K562 (cell line): Measurements from ENCODE around the gene FAM187B. TPM values are rescaled to one million over a fixed set of nuclear protein-coding genes. Genes with fewer than 3 reads are reported as not detected.

Experiments
- BCOR ChIP-seq: fragments of 450-650 bp; IDR thresholded peaks from 2 replicates; pipeline ENCODE4 v1.6.1; 2016
- CAMTA2 ChIP-seq: fragments of 250-450 bp; sonication (Bioruptor Pico); conservative IDR thresholded peaks from 2 replicates; pipeline ENCODE4 v1.5.1; 2022
- FIP1L1 ChIP-seq: fragments of 200-400 bp; formaldehyde crosslinking; IDR thresholded peaks from 2 replicates; pipeline ENCODE4 v1.6.1; 2018; ENCODE audit warnings: mild to moderate bottlenecking, low read depth, low read length; ENCODE audit not compliant: poor library complexity, severe bottlenecking
- polyA plus RNA-seq, 8 experiments: library from polyadenylated mRNA; depleted of rRNA in 4 of 8; stranded (reverse) in 5 of 8; unstranded in 3 of 8; fragments of >200 nt; fragmentation: Nextera tagmentation in 2 of 8; fragmentation: Illumina TruSeq in 1 of 8; extraction: Ambion mirVana in 2 of 8; extraction: Trizol in 1 of 8; gene quantifications; 2 replicates each; pipeline versions ENCODE4 v1.2.1 to v1.2.3, GENCODE V29; 2011 to 2014; ENCODE audit warnings: inconsistent platforms in 1 of 8, missing spikeins in 1 of 8
- total RNA-seq, 7 experiments: library from RNA; depleted of rRNA in 6 of 7; stranded (reverse); fragments of >200 nt in 6 of 7; fragmentation: Illumina TruSeq in 2 of 7; extraction: Trizol in 2 of 7; gene quantifications; 2 replicates each; pipeline versions ENCODE4 v1.2.1 to v1.2.3, GENCODE V29; 2011 to 2021; ENCODE audit warnings: low replicate concordance in 1 of 7
- TF ChIP-seq, protein P1 (sequence below), 2 experiments: fragments of 200-800 bp in 1 of 2; sonication (Bioruptor generic) in 1 of 2; sonication (generic) in 1 of 2; formaldehyde crosslinking in 1 of 2; IDR thresholded peaks in 1 of 2; conservative IDR thresholded peaks in 1 of 2; 2 replicates each; pipeline versions ENCODE4 v1.5.0 to v1.6.1; 2016 to 2020; ENCODE audit warnings: missing compliant biosample characterization in 1 of 2, missing genetic modification characterization in 1 of 2, missing genetic modification reagents in 1 of 2
- TF ChIP-seq, protein P2 (sequence below): fragments of 450-650 bp; IDR thresholded peaks from 2 replicates; pipeline ENCODE4 v1.6.1; 2016; ENCODE audit warnings: mild to moderate bottlenecking, moderate library complexity

The FAM187B gene
- total and polyA plus RNA-seq, 9 of the 15 experiments (the other 6 are each of a cell fraction or from before 2014, with no cell fraction given): 0.04 to 0.09 TPM; not detected in 7

DNA sequence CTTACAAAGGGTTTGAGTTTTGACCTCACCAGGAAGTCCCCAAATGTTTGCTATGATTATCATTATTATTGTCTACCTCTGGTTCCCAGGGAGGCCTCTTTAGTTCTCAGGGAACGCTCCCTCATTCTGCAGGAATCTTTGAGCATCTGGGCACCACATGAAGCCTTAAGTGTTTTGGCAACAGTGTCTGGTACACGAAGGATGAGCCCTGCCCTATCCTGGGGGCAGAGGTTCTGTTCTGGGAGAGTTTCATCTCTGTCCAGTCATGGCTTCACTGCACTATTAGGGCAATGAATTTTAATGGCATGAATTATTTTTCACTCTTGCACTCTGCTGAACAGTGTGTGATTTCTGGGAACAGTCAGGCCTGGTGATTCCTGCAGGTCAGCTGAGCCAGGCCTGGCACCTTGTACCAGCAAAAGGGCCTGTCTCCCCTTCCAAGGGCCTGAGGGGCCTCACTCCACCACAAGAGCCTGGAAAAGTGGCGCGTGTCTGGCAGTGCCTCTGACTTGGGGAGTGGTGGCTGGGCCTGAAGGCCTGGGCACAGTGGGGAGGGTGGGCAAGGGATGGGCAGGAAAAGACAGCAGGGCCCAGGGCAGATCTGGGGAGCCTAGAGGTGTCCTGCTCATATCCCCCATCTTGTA, 4.6 kb downstream of the FAM187B start (continued):
- TF ChIP-seq FIP1L1 (no peak), BCOR (no peak), CAMTA2 (CRISPR knock-in tag) (no peak)
- TF ChIP-seq, protein P1, sequence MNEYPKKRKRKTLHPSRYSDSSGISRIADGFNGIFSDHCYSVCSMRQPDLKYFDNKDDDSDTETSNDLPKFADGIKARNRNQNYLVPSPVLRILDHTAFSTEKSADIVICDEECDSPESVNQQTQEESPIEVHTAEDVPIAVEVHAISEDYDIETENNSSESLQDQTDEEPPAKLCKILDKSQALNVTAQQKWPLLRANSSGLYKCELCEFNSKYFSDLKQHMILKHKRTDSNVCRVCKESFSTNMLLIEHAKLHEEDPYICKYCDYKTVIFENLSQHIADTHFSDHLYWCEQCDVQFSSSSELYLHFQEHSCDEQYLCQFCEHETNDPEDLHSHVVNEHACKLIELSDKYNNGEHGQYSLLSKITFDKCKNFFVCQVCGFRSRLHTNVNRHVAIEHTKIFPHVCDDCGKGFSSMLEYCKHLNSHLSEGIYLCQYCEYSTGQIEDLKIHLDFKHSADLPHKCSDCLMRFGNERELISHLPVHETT (CRISPR knock-in tag; conservative IDR thresholded peaks at IDR 0.05 in 1 of 2, IDR thresholded peaks at IDR 0.05 in 1 of 2): no peak
- TF ChIP-seq, protein P2, sequence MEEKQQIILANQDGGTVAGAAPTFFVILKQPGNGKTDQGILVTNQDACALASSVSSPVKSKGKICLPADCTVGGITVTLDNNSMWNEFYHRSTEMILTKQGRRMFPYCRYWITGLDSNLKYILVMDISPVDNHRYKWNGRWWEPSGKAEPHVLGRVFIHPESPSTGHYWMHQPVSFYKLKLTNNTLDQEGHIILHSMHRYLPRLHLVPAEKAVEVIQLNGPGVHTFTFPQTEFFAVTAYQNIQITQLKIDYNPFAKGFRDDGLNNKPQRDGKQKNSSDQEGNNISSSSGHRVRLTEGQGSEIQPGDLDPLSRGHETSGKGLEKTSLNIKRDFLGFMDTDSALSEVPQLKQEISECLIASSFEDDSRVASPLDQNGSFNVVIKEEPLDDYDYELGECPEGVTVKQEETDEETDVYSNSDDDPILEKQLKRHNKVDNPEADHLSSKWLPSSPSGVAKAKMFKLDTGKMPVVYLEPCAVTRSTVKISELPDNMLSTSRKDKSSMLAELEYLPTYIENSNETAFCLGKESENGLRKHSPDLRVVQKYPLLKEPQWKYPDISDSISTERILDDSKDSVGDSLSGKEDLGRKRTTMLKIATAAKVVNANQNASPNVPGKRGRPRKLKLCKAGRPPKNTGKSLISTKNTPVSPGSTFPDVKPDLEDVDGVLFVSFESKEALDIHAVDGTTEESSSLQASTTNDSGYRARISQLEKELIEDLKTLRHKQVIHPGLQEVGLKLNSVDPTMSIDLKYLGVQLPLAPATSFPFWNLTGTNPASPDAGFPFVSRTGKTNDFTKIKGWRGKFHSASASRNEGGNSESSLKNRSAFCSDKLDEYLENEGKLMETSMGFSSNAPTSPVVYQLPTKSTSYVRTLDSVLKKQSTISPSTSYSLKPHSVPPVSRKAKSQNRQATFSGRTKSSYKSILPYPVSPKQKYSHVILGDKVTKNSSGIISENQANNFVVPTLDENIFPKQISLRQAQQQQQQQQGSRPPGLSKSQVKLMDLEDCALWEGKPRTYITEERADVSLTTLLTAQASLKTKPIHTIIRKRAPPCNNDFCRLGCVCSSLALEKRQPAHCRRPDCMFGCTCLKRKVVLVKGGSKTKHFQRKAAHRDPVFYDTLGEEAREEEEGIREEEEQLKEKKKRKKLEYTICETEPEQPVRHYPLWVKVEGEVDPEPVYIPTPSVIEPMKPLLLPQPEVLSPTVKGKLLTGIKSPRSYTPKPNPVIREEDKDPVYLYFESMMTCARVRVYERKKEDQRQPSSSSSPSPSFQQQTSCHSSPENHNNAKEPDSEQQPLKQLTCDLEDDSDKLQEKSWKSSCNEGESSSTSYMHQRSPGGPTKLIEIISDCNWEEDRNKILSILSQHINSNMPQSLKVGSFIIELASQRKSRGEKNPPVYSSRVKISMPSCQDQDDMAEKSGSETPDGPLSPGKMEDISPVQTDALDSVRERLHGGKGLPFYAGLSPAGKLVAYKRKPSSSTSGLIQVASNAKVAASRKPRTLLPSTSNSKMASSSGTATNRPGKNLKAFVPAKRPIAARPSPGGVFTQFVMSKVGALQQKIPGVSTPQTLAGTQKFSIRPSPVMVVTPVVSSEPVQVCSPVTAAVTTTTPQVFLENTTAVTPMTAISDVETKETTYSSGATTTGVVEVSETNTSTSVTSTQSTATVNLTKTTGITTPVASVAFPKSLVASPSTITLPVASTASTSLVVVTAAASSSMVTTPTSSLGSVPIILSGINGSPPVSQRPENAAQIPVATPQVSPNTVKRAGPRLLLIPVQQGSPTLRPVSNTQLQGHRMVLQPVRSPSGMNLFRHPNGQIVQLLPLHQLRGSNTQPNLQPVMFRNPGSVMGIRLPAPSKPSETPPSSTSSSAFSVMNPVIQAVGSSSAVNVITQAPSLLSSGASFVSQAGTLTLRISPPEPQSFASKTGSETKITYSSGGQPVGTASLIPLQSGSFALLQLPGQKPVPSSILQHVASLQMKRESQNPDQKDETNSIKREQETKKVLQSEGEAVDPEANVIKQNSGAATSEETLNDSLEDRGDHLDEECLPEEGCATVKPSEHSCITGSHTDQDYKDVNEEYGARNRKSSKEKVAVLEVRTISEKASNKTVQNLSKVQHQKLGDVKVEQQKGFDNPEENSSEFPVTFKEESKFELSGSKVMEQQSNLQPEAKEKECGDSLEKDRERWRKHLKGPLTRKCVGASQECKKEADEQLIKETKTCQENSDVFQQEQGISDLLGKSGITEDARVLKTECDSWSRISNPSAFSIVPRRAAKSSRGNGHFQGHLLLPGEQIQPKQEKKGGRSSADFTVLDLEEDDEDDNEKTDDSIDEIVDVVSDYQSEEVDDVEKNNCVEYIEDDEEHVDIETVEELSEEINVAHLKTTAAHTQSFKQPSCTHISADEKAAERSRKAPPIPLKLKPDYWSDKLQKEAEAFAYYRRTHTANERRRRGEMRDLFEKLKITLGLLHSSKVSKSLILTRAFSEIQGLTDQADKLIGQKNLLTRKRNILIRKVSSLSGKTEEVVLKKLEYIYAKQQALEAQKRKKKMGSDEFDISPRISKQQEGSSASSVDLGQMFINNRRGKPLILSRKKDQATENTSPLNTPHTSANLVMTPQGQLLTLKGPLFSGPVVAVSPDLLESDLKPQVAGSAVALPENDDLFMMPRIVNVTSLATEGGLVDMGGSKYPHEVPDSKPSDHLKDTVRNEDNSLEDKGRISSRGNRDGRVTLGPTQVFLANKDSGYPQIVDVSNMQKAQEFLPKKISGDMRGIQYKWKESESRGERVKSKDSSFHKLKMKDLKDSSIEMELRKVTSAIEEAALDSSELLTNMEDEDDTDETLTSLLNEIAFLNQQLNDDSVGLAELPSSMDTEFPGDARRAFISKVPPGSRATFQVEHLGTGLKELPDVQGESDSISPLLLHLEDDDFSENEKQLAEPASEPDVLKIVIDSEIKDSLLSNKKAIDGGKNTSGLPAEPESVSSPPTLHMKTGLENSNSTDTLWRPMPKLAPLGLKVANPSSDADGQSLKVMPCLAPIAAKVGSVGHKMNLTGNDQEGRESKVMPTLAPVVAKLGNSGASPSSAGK: no peak
